DND-41 (cell line): ENCODE results near the gene MYCBP.

Source experiments
- ATAC-seq: fragments of 200-7000 bp; cut with Tn5 transposase; 3 replicates; pipeline ENCODE4 v1.9.1; 2021; ENCODE audit warnings: low read depth; ENCODE audit not compliant: insufficient read depth
- DNase-seq: peaks from one replicate; pipeline ENCODE4 v3.0.0-alpha.2; 2020
- H2AFZ ChIP-seq: 2 replicates; pipeline ENCODE4 v1.6.0; 2012; ENCODE audit warnings: low read depth, low read length
- H3K27ac ChIP-seq: 2 replicates; pipeline ENCODE4 v1.5.1; 2012; ENCODE audit warnings: low read length, inconsistent platforms
- H3K27me3 ChIP-seq: fragments of 200-600 bp; sonication (generic); 2 replicates; pipeline ENCODE4 v1.6.0; 2012; ENCODE audit warnings: low read length, mild to moderate bottlenecking, inconsistent platforms; ENCODE audit not compliant: insufficient read depth, poor library complexity
- H3K36me3 ChIP-seq: 2 replicates; pipeline ENCODE4 v1.5.1; 2012; ENCODE audit warnings: low read length, inconsistent platforms; ENCODE audit not compliant: insufficient read depth
- H3K4me1 ChIP-seq: 2 replicates; pipeline ENCODE4 v1.5.1; 2012; ENCODE audit warnings: mild to moderate bottlenecking, low read length; ENCODE audit not compliant: insufficient read depth
- H3K4me2 ChIP-seq: 2 replicates; pipeline ENCODE4 v1.6.0; 2012; ENCODE audit warnings: mild to moderate bottlenecking, moderate library complexity, low read length, inconsistent platforms; ENCODE audit not compliant: insufficient read depth
- H3K4me3 ChIP-seq, 2 experiments: fragments of 200-600 bp in 1 of 2; shearing (Covaris generic) in 1 of 2; 2 replicates each; pipeline ENCODE4 v1.5.1; 2012 to 2016; ENCODE audit warnings: inconsistent platforms in 2 of 2, low read length in 2 of 2, mild to moderate bottlenecking in 2 of 2, low read depth in 1 of 2, moderate library complexity in 1 of 2
- H3K79me2 ChIP-seq: 2 replicates; pipeline ENCODE4 v1.6.0; 2012; ENCODE audit warnings: low read length, inconsistent platforms; ENCODE audit not compliant: insufficient read depth
- H3K9ac ChIP-seq: 2 replicates; pipeline ENCODE4 v1.6.0; 2012; ENCODE audit warnings: low read depth, mild to moderate bottlenecking, inconsistent platforms, low read length, moderate library complexity
- H3K9me3 ChIP-seq: 2 replicates; pipeline ENCODE4 v1.5.1; 2012; ENCODE audit warnings: low read length, moderate library complexity, mild to moderate bottlenecking, inconsistent platforms; ENCODE audit not compliant: insufficient read depth, severe bottlenecking
- H4K20me1 ChIP-seq: 2 replicates; pipeline ENCODE4 v1.6.0; 2012; ENCODE audit warnings: low read length; ENCODE audit not compliant: insufficient read depth
- CTCF ChIP-seq: IDR thresholded peaks from 2 replicates; pipeline ENCODE4 v1.5.1; 2012; ENCODE audit warnings: borderline replicate concordance, low read length, moderate library complexity, mild to moderate bottlenecking; ENCODE audit not compliant: poor library complexity, severe bottlenecking; ENCODE audit errors: extremely low read depth
- EZH2 ChIP-seq: IDR thresholded peaks from 3 replicates; pipeline ENCODE4 v1.6.1; 2012; ENCODE audit warnings: borderline replicate concordance, low read depth, mild to moderate bottlenecking, moderate library complexity, low read length, inconsistent platforms; ENCODE audit not compliant: severe bottlenecking

MYCBP gene

GRCh38 chr1:38860454-38860795, 12.7 kb downstream of the MYCBP start:
- no peaks in the 10 kb centered on the region for H3K9me3 ChIP-seq
- peak overlapping the region; percentile 86 to 90 for H3K4me3 ChIP-seq
- H3K36me3 ChIP-seq = peaks cover 48% of the 10 kb centered on the region
- peak overlapping the region; percentile 88 for H3K27ac ChIP-seq
- peak overlapping the region; percentile 74 for H3K9ac ChIP-seq
- H3K79me2 ChIP-seq = peaks cover 66% of the 10 kb centered on the region
- DNase-seq (no peak), ATAC-seq (no peak)
- H2AFZ ChIP-seq = peak overlapping the region; percentile 100
- no peaks in the 10 kb centered on the region for H3K27me3 ChIP-seq
- peaks cover 58% of the 10 kb centered on the region for H3K4me1 ChIP-seq
- TF ChIP-seq EZH2 (no peak), CTCF (no peak)
- H3K4me2 ChIP-seq = peak overlapping the region; percentile 93
- H4K20me1 ChIP-seq = peaks cover 15% of the 10 kb centered on the region; the same call in 1 of the 2 replicates

DNA sequence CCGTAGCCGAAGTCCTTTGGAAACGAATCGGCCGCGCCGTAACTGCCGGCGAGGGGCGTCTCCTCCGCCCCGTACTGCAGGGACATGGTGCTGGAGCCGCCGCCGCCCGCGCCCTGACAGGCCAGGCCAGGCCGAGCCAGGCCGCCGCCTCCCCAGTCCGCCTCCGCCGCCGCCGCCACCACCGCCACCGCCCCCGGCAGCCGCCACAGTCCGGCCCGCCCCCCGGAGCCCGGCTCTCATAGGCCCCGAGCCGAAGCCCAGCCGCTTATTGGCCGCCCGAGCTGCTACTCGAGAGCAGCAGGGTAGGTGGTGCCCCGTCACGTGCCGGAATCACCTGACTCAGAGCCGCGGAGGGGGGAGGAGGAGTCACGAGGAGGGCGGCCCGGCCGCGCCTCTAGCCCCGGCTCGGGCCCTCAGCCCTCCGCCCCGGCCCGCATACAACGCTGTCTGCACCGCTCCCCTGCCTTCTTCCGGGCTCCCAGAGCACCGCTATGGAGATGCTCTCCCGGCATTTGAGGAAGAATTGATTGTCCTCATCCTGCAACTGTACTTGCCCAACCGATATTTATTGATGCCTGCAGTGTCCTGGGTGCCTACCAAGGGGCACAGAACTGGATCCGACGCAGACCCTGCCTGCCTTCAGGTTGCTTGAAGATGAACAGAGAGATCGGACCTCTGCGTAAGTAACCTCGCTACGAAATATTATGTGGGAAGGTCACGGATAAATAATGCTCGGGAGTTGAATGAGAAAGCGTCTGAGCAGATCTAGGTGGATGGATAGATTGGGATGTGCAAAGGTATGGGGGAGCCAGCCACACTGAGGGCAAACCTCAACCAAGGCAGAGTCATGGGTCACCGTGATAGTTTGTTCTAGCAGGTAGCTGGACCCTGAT, 13.3 kb downstream of the MYCBP start, which contains the start of gene RRAGC:
RRAGC (minus strand) TSS at position 212 of the 893 bp plus-strand sequence; CDS start at position 86, 126 bp downstream.
- Histone ChIP-seq H3K4me1 (peaks cover 58% of the 10 kb centered on the region), H3K9me3 (no peaks in the 10 kb centered on the region), H3K4me2 (peak within 1 kb of the TSS; percentile 93), H3K79me2 (peaks cover 66% of the 10 kb centered on the region), H3K27ac (peak within 1 kb of the TSS; percentile 88), H4K20me1 (peaks cover 15% of the 10 kb centered on the region; the same call in 1 of the 2 replicates), H2AFZ (peak within 1 kb of the TSS; percentile 100), H3K4me3 (peak within 1 kb of the TSS; percentile 90), H3K36me3 (peaks cover 46% of the 10 kb centered on the region), H3K9ac (peak within 1 kb of the TSS; percentile 74), H3K27me3 (no peaks in the 10 kb centered on the region)
- TF ChIP-seq CTCF (no peak), EZH2 (no peak)
- DNase-seq (peak; percentile 99), ATAC-seq (peak; percentile 99)

GRCh38 chr1:38858833-38859560, 14.2 kb downstream of the MYCBP start:
- peaks cover 41% of the 10 kb centered on the region for H3K36me3 ChIP-seq
- peak overlapping the region; percentile 71 for H2AFZ ChIP-seq
- peaks cover 56% of the 10 kb centered on the region for H3K4me1 ChIP-seq
- peak overlapping the region; percentile 90; a peak in 3 of 4 replicates for H3K4me3 ChIP-seq
- H3K4me2 ChIP-seq = peak overlapping the region; percentile 73
- TF ChIP-seq CTCF (no peak), EZH2 (no peak)
- ATAC-seq (peak; percentile 22), DNase-seq (peak; percentile 43)
- peak overlapping the region; percentile 74 for H3K9ac ChIP-seq
- no peaks in the 10 kb centered on the region for H3K27me3 ChIP-seq
- H3K27ac ChIP-seq = peak overlapping the region; percentile 5
- H4K20me1 ChIP-seq = peaks cover 15% of the 10 kb centered on the region; the same call in 1 of the 2 replicates
- no peaks in the 10 kb centered on the region for H3K9me3 ChIP-seq
- peaks cover 64% of the 10 kb centered on the region for H3K79me2 ChIP-seq
